ENCODE results near the gene GARIN5A.

- TF ChIP-seq CTCF (IDR thresholded peaks at IDR 0.05; ENCODE audit: low read depth, low read length, poor library complexity, severe bottlenecking) (no peak), EZH2phosphoT487 (IDR thresholded peaks at IDR 0.05; ENCODE audit: borderline replicate concordance, low read length) (no peak)
Measured at GRCh38 chr19:50467566-50467965, 9.1 kb downstream of the GARIN5A start.

Data from DOHH2 (cell line).